HUES6 (cell line): ENCODE measurements around the gene ZDHHC14.

Experiments
- H3K27ac ChIP-seq: 2 replicates; pipeline ENCODE4 v1.7.0; 2013; ENCODE audit warnings: low read depth, mild to moderate bottlenecking, low read length, inconsistent platforms
- H3K27me3 ChIP-seq: 2 replicates; pipeline ENCODE4 v1.6.1; 2013; ENCODE audit warnings: low read length; ENCODE audit not compliant: control insufficient read depth, insufficient read depth
- H3K36me3 ChIP-seq: 2 replicates; pipeline ENCODE4 v1.6.1; 2013; ENCODE audit warnings: low read length; ENCODE audit not compliant: control insufficient read depth, insufficient read depth
- H3K4me1 ChIP-seq: 2 replicates; pipeline ENCODE4 v1.6.1; 2013; ENCODE audit warnings: low read length; ENCODE audit not compliant: control insufficient read depth, insufficient read depth
- H3K4me3 ChIP-seq: 2 replicates; pipeline ENCODE4 v1.5.1; 2013; ENCODE audit warnings: low read depth, low read length
- H3K9ac ChIP-seq: one replicate; pipeline ENCODE4 v1.6.1; 2013; ENCODE audit warnings: mild to moderate bottlenecking, low read length
- H3K9me3 ChIP-seq: 2 replicates; pipeline ENCODE4 v1.6.1; 2013; ENCODE audit warnings: low read depth, low read length; ENCODE audit not compliant: control insufficient read depth, insufficient read depth

ZDHHC14 gene

DNA sequence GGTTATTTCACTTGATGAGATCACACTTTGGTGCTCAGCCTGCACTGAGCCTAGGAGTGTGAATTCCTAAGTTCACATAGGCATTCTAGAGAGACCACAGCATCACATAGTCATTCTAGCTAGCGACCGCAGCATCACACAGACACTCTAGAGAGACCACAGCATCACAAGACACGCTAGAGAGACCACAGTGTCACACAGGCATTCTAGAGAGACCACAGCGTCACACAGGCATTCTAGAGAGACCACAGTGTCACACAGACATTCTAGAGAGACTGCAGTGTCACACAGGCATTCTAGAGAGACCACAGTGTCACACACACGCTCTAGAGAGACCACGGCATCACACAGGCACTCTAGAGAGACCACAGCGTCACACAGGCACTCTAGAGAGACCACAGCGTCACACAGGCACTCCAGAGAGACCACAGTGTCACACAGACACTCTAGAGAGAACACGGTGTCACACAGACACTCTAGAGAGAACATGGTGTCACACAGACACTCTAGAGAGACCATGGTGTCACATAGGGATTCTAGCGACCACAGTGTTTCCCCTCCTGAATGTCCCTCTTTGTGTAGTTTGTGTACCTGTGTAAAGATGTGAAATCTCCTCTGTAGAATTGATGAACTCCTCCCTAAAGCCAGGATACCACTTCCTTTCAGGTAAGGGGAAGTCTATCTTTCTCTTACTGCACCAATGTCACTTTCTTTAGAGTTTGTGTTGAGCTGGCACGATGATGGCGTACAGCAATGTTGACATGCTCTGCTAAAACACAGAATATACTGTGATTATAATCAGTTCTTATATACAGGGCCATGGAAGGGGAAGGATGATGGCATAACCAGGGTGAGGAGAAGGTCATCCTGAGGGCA, 169.4 kb downstream of the ZDHHC14 start:
- Histone ChIP-seq H3K4me3 (no peak overlapping the region), H3K9me3 (no peaks in the 10 kb centered on the region), H3K9ac (no peak overlapping the region), H3K36me3 (no peaks in the 10 kb centered on the region), H3K4me1 (peaks cover 47% of the 10 kb centered on the region), H3K27ac (no peak overlapping the region), H3K27me3 (no peaks in the 10 kb centered on the region)

DNA sequence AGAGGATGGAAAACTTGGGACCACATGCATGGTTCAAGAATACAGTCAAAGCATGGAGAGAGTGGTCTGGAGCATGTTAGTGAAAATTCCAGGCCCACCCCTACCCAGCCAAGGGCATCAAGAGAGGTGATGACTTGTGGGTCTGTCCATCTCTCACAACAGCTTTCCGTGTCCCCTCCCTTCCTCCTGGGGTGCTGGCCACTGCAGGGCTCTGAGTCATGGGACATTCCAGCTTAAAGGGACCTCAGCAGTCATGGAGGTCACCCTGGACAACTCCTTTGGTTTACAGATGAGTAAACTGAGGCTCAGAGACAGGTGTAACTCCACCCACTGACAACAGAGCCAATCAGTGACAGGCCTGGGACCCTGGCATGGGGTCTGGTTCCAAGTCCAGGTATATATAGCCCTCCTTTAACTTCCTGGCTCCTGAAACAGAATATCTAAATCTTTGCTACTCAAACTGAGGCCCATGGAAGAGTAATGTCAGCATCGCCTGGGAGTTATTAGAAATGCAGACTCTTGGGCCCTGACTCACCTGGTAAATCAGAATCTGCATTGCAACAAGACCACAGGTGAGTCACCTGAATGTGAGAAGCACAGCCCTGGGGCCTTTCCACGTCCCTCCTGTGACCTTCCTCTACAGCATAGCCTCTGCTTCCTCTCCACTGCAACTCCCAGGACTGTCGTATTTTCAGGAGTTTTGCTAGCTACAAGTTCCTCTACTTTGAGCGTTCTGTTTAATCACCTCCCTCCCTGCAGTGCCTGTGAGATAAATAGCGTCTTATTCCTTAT, 170.2 kb downstream of the ZDHHC14 start:
- H3K9me3 ChIP-seq = no peaks in the 10 kb centered on the region
- peak overlapping the region; percentile 72 for H3K9ac ChIP-seq

DNA sequence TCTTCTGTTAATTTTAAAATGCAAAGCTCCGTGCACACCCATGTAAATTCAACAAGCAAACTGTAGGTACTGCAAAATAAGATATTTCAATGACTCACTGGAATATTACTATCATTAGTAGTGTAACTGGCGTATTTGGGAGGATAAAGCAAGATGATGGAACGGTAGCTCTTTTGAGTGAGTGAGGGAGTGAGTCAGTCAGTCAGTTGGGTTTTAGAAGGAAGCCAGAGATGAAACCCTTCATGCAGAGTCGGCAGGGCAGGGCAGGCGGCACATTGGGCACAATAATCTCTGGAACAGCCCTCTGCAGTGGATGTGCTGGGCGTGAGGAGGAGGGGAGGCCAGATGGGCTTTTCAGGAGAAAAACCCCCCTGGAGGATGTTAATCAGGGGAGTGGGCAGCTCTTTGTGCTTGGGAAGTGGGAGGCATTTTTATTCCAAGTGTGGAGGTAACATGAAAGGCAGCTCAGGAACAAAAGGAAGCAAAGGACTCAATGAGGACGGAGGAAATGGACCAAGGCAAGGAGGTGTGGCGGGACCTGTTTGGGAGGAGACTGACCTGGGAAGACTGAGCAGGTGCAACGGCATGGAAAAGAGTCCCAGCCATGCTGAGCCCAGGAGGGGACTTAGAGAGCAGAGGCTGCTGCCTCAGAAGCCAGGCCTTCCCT, 171.2 kb downstream of the ZDHHC14 start:
- Histone ChIP-seq H3K27ac (peak overlapping the region; percentile 81), H3K4me1 (peaks cover 48% of the 10 kb centered on the region), H3K9me3 (no peaks in the 10 kb centered on the region), H3K27me3 (no peaks in the 10 kb centered on the region), H3K36me3 (no peaks in the 10 kb centered on the region), H3K4me3 (peak overlapping the region; percentile 17; the same call in 1 of the 2 replicates), H3K9ac (peak overlapping the region; percentile 72)

More for the DNA sequence above, 170.2 kb downstream of the ZDHHC14 start:
- peaks cover 52% of the 10 kb centered on the region for H3K4me1 ChIP-seq
- H3K27ac ChIP-seq = peak overlapping the region; percentile 81
- H3K36me3 ChIP-seq = no peaks in the 10 kb centered on the region
- H3K4me3 ChIP-seq = peak overlapping the region; percentile 17; the same call in 1 of the 2 replicates
- no peaks in the 10 kb centered on the region for H3K27me3 ChIP-seq

DNA sequence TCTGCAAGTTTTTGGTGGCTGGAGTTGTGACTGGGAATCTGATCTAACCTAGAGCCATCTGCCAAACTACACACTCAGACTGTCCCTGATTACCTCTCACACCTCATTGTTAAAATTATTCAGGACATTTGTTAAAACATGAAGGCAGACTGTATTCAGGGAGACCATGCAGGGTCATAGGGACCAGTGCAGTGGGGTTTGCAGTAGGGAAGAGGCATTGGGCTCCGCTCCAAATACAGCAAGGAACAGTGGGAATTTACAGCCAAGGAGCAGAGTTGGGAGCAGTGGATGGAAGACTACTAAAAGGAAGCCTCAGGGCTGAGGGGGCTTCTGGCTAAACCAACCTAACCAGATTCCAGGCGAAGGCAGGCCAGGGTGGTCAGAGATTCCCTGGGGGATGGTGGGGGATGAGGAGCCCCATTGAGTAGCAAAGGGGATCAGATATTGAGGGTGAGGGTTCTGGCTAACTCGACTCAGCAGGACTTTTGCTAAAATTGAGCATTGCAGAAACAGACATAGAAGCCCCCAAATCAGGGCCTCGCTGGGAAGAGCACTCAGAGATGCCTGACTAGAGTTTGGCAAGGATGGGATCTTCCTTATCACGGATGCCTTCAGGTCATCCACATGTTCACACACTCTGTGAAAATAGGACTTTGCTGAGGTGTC, 172.0 kb downstream of the ZDHHC14 start:
- no peaks in the 10 kb centered on the region for H3K36me3 ChIP-seq
- H3K4me1 ChIP-seq = peaks cover 48% of the 10 kb centered on the region
- peak overlapping the region; percentile 69 for H3K27ac ChIP-seq
- H3K4me3 ChIP-seq = no peak overlapping the region; the same call in 1 of the 2 replicates
- H3K9ac ChIP-seq = peak overlapping the region; percentile 64
- no peaks in the 10 kb centered on the region for H3K27me3 ChIP-seq
- H3K9me3 ChIP-seq = no peaks in the 10 kb centered on the region

DNA sequence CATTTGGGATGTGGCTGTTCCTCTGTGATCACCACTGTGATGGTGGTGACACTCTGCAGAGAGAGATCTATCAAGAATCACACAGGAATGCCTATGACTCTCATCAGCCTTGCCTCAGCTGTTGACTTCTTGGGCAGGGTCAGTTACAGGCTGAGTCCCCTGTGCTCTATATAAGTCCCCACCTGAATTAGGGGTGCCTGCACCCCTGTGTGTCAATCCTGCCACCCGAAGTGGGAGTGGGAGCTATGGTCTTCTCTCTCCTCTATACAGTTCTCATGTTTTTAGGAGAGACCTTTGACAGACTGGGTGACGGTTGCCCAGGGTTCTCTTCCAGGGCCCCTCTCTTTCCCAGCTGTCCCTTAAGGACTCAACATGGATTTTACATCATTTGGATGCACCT, 173.8 kb downstream of the ZDHHC14 start:
- Histone ChIP-seq H3K9me3 (no peaks in the 10 kb centered on the region), H3K4me1 (peaks cover 48% of the 10 kb centered on the region), H3K27me3 (no peaks in the 10 kb centered on the region), H3K4me3 (no peak overlapping the region), H3K9ac (no peak overlapping the region), H3K27ac (no peak overlapping the region), H3K36me3 (no peaks in the 10 kb centered on the region)

DNA sequence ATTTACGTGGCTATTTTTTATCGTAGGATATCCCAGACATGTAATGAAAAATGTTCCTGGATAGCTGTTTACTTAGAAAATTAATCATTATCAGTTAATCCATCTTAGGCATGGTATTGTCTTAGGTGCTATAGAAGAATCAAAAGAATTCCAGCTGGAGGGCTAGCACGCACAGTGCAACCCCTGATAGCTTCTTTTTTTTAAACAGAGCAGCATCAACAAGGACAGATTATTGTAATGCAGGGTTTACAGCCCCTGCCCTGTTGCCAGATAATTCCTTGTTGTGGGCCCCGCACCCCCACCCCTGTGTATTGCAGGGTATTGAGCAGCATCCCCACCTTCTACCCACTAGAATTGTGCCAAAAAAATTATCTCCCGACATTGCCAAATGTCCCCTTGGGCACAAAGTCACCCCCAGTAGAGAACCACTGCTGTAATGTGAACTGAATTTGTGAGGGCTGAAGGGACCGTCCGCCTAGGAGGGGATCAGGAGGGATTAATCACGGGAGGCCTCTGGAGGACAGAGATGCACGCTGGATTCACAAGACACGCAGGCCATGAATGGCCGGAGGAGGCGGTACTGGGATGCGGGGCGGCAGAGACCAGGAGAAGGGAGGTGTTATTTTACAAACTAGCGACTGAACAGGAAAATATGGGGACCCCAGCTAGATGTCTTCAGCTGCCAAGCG, 174.6 kb downstream of the ZDHHC14 start:
- no peak overlapping the region for H3K27ac ChIP-seq
- no peak overlapping the region for H3K9ac ChIP-seq
- no peaks in the 10 kb centered on the region for H3K27me3 ChIP-seq
- no peaks in the 10 kb centered on the region for H3K36me3 ChIP-seq
- H3K4me3 ChIP-seq = no peak overlapping the region
- H3K4me1 ChIP-seq = peaks cover 47% of the 10 kb centered on the region
- H3K9me3 ChIP-seq = no peaks in the 10 kb centered on the region

DNA sequence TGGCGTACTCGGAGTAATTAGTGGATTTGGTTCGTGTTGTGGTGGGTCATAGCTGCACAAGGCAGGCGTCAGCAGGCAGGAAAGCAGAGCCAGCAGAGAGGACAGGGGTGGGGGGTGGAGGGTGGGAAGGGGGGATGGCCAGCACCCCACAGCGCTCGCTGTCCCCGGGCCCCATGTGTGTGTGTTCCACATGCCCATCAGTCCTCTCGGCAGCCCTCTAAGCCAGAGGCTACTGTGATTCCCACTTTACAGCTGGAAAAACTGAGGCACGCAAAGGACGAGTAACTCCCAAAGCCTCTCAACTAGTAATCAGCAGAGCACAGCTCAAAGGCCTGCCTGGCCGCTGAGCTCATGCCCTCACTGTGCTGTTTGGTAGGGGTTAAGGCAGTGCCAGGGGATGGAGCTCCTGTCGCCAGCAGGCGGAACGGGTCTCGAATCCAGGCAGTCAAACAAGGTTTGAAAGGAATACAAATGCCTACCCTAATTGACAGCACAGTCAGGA, 175.2 kb downstream of the ZDHHC14 start:
- H3K9me3 ChIP-seq = no peaks in the 10 kb centered on the region
- H3K27me3 ChIP-seq = no peaks in the 10 kb centered on the region
- H3K4me1 ChIP-seq = peaks cover 41% of the 10 kb centered on the region
- no peaks in the 10 kb centered on the region for H3K36me3 ChIP-seq
- H3K27ac ChIP-seq = no peak overlapping the region
- H3K4me3 ChIP-seq = no peak overlapping the region
- H3K9ac ChIP-seq = no peak overlapping the region

DNA sequence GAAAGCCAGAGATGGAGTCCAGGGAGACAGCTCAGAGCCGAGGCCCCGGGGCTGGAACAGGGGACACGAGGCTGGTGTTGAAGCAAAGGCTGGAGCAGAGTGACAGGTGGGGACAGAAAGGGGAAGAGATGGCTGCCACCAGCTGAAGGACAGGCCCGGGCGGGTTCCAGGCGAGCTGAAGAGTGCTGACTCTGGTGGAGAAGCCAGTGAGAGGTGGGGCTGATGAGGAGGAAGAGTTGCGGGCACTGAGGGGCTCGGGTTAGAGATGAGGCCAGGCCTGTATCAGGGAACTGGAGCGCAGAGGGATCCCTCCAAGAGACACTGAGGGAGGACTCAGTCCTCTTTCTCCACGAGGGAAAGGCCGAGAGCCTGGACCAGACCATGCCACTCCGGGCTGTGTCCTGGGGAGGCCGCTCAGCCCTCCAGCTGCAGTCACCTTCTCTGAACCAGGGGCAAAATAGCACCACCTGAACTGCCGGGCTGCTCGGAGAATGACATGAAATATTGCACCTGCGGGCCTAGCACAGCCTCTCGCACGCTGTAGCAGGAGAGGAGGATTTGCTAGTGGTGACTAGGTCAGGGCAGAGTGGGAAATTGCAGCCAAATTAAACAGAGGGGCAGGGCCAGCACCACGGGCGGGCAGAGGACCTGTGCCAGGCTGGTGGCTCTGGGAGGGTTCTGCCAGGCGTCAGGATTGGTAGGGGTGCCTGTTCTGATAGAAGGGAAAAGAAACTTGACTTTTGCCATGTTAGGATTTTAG, 175.9 kb downstream of the ZDHHC14 start:
- H3K4me3 ChIP-seq = no peak overlapping the region
- H3K9me3 ChIP-seq = no peaks in the 10 kb centered on the region
- no peaks in the 10 kb centered on the region for H3K36me3 ChIP-seq
- H3K27ac ChIP-seq = no peak overlapping the region
- H3K9ac ChIP-seq = no peak overlapping the region
- H3K4me1 ChIP-seq = peaks cover 34% of the 10 kb centered on the region
- H3K27me3 ChIP-seq = no peaks in the 10 kb centered on the region

DNA sequence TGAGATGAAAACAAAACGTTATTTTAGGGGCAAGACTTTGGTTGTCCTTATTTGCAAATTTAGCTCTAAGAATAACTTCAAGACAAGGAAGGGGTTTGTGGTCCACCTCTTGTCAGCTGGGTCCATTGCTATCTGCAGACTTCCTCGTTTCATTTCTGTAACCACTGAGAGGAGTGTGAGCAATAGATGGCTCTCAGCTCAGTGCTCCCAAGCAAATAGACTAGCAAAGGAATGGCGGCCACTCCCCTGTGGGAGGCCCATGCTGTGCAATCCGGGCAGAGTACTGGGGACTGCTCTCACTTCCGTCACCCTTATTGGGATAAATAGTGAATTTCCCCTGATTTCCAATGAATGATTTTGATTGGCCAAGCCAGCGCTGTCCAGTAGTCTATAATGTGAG, 176.6 kb downstream of the ZDHHC14 start:
- Histone ChIP-seq H3K27ac (no peak overlapping the region), H3K27me3 (no peaks in the 10 kb centered on the region), H3K36me3 (no peaks in the 10 kb centered on the region), H3K4me1 (peaks cover 30% of the 10 kb centered on the region), H3K9me3 (no peaks in the 10 kb centered on the region), H3K4me3 (no peak overlapping the region), H3K9ac (no peak overlapping the region)
